GM19467 (cell line): ENCODE data around the gene FAAP24.
"Not testable (repeated sequence)": the region's sequence is repeated elsewhere in the genome, so short reads cannot be mapped to it uniquely, and the experiment has no call there.

Experiments
- ATAC-seq: cut with Tn5 transposase; IDR thresholded peaks from one replicate; pipeline ENCODE4 v1.9.1; 2021; ENCODE audit warnings: mild to moderate bottlenecking, moderate library complexity; ENCODE audit not compliant: unreplicated experiment

The FAAP24 gene

DNA sequence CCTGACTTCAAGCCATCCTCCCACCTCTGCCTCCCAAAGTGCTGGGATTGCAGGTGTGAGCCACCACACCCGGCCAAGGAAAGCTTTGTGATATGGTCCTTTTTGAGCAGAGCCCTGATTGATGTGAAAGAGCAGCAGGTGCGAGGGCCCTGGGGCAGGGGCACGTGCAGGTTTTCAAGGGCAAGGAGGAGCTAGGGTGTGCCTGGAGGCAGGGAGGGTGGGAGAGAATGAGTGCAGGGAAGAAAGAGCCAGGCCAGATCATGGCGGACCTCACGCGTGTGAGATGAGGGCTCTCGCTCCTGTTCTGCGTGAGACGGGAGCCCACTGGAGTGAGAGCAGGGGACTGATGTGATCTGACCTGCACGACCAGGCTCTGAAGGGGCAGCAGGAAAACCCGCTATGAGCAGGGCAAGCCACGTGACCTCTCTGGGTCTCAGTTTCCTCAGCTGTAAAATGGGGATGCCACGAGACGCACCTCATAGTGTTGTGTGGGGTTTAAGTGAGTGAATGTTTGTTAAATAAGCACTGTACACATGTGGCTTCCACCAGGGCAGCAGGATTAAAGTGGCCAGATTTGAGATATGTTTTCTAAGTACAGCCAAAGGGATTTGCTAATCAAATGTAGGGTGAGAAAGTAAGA, 25.8 kb downstream of the FAAP24 start:
- no peak for ATAC-seq

DNA sequence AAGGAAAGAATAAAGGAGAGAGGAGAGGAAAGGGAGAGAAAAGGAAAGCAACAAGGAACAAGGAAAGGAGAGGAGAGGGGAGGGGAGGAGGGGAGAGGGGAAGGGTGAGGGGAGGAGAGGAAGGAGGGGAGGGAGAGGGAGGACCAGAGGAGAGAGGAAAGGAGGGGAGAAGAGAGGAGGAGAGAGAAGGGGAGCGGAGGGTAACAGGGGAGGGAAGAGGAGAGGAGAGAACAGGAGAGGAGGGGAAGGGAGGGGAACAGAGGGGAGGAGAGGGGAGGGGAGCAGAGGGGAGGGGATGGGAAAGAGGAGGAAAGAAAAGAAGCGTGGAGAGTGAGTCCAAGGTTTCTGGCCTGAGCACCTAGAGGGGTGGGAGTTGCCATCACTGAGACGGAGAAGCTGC, 26.7 kb downstream of the FAAP24 start:
- ATAC-seq = no peak

DNA sequence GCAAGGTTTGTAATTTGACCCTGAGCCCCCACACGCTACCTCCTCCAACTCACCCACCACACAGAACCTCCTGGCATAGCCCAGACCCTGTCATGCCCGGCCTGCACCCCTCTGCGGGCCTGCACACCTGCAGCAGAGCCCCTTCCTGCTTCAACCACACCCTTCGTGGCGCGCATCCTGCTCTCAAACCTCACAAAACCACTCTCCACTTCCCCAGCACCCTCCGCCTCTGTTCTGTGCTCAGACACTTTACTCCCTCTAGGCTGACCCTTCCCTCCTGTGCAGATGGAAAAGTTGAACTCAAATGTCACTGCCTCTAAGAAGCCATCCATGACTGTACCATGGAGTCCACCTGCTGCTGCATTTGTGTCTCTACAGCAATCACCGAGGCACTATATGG, 28.5 kb downstream of the FAAP24 start:
- ATAC-seq = no peak

DNA sequence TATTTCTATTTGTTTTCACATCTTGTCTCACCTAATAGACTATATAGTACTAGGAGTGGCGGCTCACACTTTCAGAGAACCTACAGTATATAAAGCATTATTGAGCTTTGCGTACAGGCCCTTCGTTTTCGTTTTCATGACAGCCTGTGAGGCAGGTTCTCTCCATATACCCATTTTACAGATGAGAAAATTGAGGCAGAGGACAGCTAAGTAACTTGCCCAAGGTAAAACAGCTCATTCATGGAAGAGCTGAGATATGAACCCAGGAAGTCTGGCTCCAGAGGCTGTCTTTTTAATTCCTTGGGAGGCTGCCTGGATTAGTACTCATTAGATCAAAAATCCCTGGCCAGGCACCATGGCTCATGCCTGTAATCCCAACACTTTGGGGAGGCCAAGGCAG, 28.9 kb downstream of the FAAP24 start:
- ATAC-seq = no peak

DNA sequence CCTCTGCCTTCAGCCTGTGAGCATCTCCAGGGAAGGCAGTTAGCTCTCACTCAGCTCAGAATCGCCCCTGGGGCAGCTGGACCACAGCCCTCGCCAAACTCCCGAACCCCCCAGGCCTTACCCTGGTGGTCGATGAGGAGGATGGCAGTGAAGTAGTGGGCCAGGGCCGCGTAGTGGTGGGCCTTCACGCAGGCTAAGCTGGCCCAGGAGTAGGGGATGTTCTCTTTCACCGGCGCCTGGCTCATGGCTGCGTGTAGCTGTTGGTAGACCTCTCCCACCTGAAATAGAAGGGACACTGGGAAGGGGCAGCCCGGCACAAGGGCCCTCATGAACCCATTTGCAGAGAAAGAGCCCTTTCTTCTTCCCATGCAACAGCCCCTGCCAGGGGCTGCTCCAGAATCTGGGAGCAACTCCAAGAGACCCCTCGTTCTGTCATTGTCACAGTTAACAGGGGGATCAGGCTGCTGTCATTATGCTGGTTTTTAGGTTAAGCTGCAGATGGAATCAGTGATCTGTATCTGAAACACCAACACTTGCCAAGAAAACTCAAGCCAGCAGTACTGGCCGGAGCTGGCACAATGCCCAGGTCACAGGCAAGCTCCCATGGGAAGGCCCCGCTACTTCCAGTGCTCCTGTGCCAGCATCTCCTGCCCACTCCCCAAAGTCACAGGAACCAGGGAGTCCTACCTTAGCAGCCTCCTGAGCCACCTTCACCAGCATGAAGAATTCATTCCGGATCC, 30.3 kb downstream of the FAAP24 start:
- not testable (repeated sequence) for ATAC-seq

DNA sequence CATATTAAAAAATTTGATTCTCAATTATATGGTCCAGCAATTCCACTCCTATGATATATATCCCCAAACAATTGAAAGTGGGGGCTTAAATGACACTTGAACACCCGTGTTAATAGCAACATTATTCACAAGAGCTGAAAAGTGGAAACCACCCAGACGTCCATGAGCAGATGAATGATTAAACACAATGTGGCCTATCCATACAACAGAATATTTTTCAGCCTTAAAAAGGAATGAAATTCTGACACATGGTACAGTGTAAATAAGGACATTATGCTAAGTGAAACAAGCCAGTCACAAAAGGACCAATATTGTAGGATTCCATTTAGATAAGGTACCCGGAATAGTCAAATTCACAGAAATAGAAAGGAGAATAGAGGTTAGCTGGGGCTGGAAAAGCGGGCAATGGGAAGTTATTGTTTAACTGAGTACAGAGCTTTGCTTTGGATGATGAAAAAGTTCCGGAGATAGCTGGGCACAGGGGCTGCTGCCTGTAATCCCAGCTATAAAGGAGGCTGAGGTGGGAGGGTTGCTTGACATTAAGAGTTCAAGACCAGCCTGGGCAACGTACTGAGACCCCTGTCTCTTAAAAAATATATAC, 31.5 kb downstream of the FAAP24 start:
- not testable (repeated sequence) for ATAC-seq

DNA sequence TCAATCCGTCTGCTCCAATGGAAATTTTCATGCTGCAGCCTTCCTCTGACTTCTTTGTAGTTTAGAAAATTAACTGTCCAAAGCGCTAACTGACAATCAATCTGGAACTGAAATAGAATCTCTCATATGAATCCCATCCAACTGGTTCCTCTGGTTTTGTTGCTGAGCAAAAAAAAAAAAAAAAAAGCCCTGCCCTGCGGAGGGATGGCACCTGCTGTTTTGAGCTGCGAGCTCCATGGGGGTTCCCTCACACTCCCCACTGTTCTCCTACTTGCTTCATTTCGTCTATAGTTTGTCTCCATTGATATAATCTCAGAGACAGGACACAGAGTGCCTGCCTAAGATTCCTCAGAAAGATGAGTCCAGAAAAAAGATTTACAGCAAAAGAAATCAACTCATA, 33.4 kb downstream of the FAAP24 start:
- no peak for ATAC-seq

DNA sequence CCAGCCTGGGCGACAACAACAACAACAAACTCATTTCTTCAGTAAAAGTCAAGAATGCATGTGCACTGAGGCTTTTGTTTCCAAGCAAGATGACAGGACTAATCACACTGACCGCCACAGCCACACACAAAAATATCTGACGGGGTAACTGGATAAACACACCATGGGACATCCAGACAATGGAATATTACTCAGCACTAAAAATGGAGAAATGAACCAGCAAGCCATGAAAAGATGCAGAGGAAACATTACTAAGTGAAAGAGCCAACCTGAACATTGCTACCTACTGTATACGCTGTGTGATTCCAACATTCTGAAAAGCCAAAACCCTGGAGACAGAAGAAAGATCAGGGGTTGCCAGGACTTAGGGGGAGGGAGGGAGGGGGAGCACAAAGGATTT, 36.7 kb downstream of the FAAP24 start:
- ATAC-seq = no peak

DNA sequence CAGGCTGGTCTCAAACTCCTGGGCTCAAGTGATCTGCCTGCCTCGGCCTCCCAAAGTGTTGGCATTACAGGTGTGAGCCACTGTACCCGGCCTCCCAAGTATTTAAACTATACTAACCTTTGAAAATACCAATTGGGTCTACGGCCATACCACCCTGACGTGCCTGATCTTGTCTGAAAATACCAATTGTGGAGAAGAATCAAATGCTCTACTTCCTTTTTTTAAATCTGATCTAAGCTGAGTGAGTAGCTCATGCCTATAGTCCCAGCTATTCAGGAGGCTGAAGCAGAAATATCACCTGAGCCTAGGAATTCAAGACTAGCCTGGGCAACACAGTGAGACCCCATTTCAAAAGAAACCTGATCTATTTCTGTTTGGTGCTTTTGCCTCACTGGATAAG, 38.8 kb downstream of the FAAP24 start:
- not testable (repeated sequence) for ATAC-seq

DNA sequence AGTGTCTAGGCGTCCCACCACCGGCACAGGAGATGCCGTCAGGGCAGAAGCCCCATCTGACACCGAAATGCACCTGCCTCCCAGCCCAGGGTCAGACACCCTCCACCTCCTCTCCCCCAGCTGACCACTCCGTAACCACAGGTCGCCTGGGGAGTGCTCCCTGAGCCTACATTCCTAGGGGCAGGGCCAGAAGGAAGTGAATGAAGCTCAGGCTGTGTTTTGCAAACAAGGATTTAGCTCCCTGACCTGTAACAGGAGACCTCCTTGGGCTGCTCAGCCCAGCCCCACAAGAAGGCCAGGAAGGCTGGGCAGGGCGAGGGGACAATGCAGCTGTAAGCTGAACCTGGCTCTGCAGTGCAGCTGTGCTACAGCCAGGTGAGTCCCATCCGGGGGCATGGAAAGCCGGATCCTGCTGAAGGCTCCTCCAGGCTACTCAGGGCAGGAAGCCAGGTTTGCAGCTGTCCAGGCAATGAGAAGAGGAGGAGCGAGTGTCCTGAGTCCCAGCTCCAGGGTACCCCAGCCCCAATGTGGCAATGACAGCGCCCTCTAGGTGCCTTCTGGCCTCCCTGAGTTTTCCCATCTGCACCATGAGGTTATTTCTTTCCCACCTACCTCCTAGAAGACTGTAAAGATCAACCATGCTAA, 50.6 kb downstream of the FAAP24 start:
- no peak for ATAC-seq

DNA sequence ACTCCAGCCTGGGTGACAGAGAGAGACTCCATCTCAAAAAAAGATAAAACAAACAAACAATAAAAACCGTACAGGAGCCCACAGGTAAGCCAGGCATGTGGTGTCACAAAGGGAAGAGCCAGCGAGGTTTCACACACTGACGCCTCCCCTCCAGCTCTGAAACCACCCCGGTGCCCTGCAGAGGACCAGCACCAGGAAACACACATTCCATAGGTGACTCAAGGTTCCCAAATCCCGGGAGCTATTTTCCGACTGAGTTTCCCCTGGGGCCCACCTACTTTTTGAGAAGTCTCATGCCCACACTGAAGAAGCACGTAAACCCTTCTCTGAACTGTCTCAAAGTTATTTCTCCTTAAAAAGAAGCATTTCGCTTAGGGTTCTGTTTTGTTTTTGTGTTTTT, 52.4 kb downstream of the FAAP24 start:
- ATAC-seq = no peak

DNA sequence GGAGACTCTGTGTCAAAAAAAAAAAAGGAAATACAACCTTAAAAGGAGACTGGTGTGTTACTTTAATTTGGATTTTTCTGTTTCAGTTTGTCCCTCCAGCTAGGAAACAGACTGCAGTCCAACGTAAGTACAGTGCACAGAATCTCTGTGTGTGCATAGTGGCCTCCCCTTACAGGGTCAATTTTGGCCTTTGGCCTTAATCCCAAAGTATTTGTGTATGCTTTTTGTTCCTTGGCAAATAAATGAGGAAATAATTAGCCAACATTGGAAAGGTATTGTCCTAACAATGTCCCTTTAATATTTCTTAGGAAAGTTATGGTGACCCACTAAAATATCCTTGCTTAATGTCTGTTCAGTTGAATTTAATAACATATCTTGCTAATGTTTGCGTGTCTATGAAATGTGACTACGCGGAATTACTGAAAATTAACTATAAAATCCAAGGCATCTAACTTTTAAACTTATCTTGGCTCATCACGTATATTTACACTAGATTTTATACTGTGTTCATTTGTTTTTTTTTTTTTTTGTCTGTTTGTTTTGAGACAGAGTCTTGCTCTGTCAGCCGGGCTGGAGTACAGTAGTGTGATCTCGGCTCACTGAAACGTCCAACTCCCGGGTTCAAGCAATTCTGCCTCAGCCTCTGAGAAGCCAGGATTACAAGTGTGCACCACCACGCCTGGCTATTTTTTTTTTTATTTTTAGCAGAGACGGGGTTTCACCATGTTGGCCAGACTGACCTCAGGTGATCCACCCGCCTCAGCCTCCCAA, 53.6 kb downstream of the FAAP24 start:
- not testable (repeated sequence) for ATAC-seq

DNA sequence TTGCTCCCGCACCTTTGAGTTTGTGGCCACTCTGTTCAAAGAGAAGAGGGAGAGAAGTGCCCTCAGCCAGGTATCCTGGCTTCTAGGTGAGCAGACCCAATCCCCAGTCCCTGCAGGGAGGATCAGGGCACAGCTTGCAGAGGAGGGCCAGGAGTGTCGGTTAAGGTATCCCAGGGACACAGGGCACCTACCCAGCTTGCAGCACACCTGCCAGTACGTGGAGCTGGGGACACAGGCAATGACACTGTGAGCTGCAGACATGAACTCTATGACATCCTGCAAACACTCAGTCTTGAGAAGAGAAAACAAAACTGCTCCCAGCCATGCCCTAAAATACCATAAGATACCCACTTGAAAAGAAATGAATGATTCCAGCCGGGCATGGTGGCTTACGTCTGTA, 54.6 kb downstream of the FAAP24 start:
- not testable (repeated sequence) for ATAC-seq
